Inflammatory macrophage treated with lipopolysaccharide for 4 hours (primary cell): ENCODE measurements around the gene SMAD2.

Source experiments
- DNase-seq: peaks from one replicate; pipeline ENCODE4 v3.0.0-alpha.2; 2020

The SMAD2 gene

GRCh38 chr18:47893939-47894699, 36.3 kb downstream of the SMAD2 start:
- DNase-seq = no peak

DNA sequence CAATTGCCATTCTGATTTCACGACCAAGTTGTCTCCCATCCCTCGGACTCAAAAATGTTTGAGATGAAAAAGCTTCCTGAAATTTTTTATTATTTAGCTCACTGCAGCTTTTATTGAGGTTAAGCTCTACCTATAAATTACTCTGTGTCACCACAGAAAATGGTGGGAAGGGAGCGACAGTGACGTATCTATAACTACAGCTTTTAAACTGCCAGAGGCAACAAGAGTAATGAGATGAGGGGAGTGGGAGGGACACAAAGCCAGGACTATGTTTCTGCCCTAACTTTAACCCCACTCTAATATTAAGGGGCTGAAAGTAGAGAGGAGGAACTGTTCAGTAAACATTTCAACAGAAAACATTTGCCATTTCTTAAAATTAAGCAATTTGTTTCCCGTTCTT, 37.4 kb downstream of the SMAD2 start:
- no peak for DNase-seq

- no peak for DNase-seq
These were observed 42.3 kb downstream of the SMAD2 start for GRCh38 chr18:47888156-47888555.

GRCh38 chr18:47887227-47887626, 43.2 kb downstream of the SMAD2 start:
- DNase-seq = no peak

GRCh38 chr18:47883771-47884413, 46.6 kb downstream of the SMAD2 start:
- peak; percentile 13 for DNase-seq

DNA sequence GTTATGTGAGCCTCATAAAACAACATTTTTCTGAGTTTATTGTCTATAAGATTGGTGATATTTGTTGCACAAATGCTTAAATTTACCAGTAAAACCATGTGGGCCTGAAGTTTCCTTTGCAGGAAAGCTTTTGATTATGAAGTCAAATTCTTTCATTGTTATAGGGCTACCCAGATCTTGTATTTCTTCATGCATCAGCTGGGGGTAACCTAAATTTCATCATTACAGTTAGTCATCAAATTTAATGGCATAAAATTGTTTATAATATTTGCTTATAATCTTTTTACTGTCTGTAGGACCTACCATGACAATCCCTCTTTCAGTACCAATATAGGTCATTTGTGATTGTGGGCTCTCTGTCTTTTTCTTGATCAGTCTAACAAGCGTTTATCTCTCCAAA, 47.8 kb downstream of the SMAD2 start:
- DNase-seq = no peak

GRCh38 chr18:47881752-47882455, 48.6 kb downstream of the SMAD2 start:
- DNase-seq = no peak

DNA sequence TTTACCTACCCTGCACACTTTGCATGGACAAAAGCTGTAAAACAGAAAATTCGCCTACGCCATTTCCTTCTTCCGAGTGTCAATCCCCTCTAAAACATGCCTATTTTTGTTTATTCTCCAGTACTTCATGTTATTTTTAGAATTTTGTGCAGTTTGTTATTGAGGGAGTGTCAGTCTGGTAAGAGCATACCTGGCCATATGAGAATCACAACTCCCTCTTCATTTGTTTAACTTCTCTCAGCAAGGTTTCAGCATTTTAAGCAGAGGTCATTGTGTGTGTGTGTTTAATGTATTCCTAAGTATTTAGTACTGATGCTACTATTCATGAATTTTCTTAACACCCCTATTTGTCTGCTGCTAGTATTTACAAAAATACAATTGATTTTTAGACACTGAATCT, 49.4 kb downstream of the SMAD2 start:
- DNase-seq = no peak

GRCh38 chr18:47877892-47878291, 52.6 kb downstream of the SMAD2 start:
- no peak for DNase-seq

- DNase-seq = no peak
These were observed 53.6 kb downstream of the SMAD2 start for GRCh38 chr18:47876813-47877212.

- no peak for DNase-seq
These were observed 56.8 kb downstream of the SMAD2 start for GRCh38 chr18:47873625-47874024.

DNA sequence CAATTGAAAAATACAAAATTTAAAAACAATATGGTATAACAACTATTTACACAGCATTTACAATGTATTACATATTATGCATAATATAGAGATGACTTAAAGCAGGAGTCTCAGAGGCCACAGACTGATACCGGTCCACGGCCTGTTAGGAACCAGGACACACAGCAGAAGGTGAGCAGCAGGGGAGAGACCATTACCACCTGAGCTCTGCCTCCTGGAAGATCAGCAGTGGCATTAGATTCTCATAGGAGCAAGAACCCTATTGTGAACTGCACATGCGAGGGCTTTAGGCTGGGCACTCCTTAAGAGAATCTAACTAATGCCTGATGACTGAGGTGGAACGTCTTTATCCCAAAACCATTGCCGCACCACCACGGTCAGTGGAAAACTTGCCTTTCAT, 58.0 kb downstream of the SMAD2 start:
- DNase-seq = no peak

GRCh38 chr18:47871288-47871687, 59.2 kb downstream of the SMAD2 start:
- no peak for DNase-seq

DNA sequence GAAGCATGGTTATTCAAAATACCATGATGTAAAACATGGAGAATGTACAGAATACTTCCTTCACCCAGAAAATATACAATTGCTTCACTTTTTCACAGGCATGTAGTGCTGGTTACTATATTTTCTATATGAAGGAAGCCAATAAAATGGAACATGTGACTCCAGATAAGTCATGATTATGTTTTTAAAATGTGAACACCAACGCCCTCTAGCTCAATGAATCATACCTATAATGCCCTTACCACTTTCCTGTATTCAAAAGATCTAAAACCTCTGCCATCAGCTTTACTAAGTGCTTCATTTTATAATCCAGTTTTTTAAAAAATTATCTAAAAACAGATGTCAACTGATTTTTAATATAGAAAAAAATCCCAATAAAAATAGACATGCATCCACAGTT, 59.9 kb downstream of the SMAD2 start:
- peak; percentile 15 for DNase-seq

GRCh38 chr18:47868744-47869143, 61.7 kb downstream of the SMAD2 start:
- no peak for DNase-seq

DNA sequence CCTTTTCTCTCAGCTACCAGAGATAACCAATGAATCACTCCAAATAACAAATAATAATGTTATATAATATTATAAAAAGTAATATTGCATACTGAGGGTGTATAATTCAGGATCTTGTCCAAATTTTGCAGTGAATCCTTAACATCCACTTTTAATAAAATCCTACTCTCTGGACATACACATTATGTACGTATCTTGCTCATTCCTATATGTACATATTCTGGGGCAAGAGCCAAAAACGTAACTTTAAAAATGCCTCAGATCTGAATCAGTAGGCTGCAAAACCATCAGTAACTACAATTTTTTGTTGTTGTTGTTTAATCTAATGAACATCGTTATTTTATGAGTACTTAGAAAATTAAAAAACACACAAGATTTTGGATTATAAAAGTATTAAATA, 65.3 kb downstream of the SMAD2 start:
- DNase-seq = no peak

DNA sequence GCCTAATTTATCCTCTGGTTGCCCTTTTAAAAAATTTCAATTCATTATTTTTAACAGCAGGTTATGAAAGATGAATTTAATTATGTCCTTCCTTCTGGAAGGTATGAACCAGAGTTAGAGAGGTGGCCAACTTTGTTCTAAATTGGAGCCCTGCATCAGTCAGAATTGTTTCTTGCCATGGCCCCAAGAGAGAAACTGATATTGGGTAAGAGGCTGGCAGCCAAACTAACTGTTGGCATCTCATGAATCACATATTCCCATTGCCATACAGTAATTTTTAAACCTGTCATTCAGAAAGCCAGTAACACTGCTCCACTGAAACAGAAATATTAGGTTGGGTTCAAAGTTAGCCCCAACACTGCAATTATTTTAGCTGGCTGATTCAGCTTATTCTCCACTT, 67.4 kb downstream of the SMAD2 start:
- no peak for DNase-seq

DNA sequence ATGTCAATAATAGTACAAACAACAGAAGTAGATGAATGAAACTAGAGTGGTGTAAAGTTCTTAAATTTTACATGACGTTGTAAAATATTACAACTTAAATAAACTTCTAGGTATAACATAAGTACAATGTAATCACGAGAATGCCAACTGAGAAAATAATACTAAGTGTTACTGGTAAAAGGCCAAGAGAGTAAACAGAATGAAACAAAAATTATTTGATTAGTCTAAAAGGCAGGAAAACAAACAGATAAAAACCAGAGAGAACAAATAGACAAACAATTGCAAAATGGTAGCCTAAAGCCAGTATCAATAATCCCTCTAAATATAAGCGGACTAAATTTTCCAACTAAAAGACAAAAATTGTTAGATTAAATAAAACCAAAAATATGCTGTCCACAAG, 71.9 kb downstream of the SMAD2 start:
- no peak for DNase-seq

GRCh38 chr18:47847635-47848034, 82.8 kb downstream of the SMAD2 start:
- no peak for DNase-seq

DNA sequence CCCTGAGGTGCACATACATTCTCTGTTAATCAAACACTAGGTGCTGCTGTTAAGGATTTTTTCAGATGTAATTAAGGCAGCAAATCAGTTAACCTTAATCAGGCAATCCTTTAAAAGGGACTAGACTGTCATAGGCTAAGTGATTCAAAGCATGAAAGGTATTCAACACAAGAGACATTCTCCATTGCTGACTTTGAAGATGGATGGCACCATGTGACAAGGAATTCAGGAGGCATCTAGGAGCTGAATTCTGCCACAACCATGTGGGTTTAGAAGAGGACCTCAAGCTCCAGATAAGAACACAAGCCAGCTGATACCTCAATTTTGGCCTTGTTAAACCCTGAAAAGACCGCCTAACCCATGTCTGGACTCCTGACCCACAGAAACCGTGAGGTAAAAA, 84.0 kb downstream of the SMAD2 start:
- DNase-seq = no peak

DNA sequence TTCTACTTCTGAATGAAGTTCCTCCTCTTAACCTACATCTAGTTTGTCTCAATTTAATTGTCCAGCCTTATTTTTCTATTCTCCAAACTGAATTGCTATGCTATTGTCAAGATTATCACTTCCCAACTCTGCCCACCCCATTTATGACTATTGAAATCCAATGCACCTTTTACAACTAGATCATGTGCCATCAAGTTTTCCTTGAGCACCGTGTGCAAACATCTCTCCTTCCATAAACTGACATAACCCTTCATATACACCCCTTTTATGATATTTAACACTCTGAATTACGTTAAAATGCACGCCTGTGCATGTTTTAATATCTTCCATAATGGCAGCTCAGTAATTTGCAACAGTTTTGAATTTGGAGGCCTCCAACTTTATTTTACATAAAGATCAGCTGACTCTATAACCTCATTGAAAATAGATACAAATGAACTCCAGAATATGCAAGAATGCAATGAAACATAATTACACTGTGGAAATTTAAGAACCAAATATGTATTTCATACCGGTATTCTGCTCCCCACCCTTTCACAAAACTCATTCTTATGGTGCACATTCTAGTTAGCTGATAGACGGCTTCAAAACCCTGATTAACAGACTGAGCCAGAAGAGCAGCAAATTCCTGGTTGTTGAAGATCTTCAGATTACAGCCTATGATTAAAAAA, 85.5 kb downstream of the SMAD2 start:
- no peak for DNase-seq

DNA sequence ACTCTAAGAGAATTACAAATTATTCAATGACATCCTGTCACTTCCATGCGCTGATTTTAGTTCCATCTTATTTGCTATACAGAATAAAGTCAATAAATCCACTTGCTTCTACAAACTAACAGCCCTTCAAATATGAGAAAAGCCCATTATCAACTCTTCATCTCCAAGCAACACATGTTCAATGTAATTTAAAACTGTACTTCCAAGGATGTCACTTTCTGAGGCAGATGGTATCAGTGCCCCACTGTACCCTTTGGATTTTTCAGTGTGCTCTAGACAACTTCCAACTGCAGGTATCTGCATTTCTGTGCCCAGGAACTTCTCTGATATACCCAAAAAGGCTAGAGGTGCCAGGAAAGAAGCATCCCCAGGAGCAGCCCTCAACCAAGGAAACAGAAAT, 87.6 kb downstream of the SMAD2 start:
- no peak for DNase-seq

DNA sequence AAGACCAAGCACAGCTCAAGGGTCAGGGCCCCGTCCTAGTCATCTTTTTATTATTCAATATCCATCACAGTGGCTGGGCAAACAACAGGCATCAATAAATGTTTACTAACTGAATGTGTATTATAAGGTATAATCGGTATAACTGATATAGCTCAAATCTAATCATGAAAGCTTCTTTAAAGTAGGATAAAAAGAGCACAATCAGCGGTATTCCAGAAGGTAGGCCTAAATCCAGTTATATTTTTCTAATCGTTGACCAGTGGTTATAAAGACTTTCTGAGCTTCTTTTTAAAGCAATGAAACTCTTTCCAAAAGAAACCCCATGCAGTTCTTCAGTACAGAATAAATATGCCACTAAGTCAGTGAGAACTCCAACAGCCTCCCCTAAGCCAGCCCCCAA, 92.1 kb downstream of the SMAD2 start:
- no peak for DNase-seq

DNA sequence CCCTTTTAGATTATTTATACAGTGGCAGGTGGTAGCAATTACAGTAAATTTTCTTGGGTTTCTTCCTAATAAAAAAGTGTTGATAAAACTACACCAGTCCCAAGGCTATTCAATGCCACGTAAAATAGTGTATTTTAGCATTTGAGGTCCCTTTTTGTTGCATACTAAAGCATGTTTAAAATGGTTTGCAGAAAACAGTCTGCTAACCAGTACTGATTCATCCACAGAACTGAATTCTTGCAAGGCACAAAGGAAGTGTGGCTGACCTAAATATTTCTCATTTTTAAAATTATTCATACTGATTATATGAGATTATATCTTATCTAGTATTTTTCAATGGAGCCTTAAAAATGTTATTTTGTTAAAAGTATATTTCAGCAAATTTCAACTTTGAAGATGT, 98.1 kb downstream of the SMAD2 start:
- DNase-seq = no peak
